HG03571 (cell line): Measurements from ENCODE around the gene FSIP1.

Experiments used
- ATAC-seq: cut with Tn5 transposase; IDR thresholded peaks from one replicate; pipeline ENCODE4 v1.9.1; 2021; ENCODE audit not compliant: unreplicated experiment

The FSIP1 gene

DNA sequence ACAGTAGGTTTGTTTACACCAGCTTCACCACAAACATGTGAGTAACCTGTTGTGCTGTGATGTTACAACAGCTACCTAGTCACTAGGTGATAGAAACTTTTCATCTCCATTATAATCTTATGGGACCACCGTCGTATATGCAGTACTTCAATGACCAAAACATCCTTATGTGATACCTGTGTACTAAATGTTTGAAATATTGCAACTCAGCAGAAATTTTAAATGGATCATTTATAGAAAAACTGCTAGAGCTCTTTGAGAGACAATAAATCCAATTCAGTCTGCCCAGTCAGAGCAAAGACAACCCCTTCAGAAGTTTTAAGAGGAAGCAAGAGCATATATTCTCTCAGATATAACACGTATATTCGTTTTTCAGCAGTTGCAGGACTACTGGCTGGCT, 128.3 kb downstream of the FSIP1 start:
- ATAC-seq = no peak

DNA sequence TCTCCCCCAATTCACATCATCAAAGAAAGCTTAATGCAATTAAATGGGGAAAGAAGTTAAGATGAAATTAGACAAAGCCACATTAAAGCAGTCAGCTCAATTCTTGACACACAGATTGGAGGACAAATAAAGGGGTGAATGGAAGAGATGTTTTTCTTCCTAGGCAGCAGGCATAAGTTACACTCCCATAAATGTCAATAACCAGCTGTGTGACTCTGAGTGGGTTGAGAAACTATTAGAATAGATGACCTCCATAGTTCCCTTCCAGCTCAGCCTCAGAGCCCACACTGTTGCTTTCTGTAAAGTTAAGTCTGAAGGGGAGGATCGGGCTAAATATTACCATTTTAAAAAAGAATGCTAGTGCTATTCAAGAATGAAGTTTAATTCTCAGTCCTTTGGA, 130.8 kb downstream of the FSIP1 start:
- ATAC-seq = no peak

DNA sequence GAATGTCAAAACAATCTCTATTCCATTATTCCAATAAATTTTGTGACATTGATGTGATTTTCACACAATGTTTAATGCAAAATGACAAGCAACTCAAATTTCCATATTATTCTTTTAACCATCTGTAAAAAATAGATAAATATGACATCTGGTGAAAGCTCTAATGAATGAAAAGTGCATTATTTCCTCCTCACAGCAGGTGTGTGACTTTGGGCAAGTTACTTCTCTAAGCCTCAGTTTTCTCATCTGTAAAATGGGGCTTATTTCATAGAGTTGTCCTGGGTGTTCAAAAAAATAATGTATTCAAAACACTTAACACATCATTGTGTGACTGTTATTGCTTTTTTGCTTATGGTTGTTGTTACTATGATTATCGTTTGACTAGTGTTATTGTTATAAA, 131.3 kb downstream of the FSIP1 start:
- ATAC-seq = no peak

DNA sequence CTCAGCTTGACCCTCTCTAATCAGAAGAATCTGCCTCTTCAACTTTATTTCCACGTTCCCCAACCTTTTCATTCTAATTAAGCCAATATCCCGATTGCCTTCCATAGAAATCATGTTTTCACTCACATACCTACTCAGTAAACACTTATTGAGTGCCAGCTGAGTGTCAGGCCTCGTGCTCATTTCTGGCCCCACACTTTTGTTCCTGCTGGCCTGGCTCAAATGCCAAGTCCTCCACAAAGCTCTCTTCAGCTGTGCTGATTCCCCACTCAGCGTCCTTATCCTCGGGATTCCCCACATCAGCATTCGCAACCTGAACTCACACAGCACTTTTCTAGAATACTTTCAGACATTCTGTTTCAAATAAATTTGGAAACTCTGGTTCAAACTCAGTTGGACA, 132.9 kb downstream of the FSIP1 start:
- ATAC-seq = no peak

DNA sequence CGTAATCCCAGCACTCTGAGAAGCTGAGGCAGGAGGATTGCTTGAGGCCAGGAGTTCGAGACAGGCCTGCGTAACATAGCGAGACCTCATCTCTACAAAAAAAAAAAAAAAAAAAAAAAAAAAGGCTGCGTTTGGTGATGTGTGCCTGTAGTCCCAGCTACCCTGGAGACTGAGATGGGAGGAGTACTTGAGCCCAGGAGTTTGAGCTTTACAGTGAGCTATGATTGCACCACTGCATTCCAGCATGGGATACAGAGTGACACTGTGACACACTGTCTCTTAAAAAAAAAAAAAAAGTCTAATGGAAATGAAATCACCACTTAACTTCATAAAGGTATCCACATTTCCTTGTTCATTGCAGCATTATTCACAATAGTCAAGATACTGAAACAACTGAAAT, 136.2 kb downstream of the FSIP1 start:
- no peak for ATAC-seq

DNA sequence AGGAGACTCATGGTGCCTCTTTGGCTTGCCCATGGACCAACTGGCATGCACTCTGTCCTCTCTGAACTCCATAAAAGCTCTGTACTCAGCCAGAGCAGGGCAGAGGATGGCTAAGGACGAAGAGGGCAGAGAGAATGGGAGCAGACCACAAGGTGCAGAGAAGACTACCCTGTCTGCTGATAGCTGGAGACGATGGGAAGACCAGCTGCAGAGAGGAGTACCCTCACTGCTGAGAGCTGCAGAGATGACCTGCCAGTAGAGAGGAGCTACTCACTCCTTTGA, 136.7 kb downstream of the FSIP1 start:
- no peak for ATAC-seq

DNA sequence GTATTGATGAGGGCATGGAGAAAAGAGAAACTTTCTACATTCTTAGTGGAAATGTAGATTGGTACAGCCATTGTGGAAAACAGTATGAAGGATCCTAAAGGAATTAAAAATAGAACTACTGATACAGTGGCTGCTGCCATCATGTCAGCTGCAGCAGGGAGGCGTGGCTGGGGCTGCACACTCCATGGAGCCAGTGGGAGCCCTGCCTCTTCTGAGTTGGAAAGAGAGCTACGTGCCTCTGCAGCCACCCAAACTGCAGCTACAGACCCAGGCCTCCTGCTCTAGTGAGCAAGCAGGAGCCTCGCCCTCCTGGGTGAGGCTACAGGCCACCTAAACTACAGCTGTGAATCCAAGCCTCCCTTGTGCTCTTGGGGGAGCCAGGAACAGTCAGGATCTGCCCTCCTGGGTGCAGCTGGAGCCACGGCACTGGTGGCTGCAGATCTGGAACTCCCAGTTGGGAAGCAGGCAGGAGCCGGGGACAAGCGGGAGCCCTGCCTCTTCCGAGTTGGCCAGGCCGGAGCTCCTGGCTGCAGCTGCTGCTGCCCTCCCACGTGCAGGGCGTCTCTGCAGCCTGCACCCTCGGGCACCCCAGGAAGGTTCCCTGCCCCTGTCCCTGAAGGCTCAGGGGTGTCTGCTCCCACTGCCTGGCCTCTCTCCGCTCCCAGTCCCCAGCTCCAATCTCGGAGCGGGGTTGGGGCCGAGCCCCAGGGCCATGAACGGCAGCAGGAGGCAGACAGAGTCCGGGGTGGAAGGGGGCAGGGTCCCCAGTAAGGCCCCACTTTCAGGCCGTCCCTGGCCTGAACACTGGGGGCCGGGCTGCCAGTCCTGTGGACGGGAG, 137.3 kb downstream of the FSIP1 start:
- no peak for ATAC-seq

DNA sequence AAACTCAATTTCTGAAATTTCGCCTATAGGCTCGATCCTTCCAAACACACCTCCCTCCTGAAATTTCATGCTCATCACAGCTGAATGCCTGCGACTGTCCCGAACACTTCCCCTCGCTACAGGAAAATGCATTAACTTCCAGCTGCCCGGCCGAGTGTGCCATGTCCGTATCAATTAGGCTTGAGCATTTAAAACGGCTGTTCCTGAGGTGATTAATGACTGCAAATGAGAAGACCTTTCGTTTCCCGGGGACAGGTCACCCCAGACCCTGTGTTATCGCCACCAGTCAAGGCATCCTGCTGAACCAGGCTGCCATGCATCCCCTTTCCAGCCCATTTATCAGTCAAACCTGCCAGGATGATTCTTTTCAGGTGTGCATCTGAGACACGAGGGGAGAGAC, 138.5 kb downstream of the FSIP1 start:
- no peak for ATAC-seq

DNA sequence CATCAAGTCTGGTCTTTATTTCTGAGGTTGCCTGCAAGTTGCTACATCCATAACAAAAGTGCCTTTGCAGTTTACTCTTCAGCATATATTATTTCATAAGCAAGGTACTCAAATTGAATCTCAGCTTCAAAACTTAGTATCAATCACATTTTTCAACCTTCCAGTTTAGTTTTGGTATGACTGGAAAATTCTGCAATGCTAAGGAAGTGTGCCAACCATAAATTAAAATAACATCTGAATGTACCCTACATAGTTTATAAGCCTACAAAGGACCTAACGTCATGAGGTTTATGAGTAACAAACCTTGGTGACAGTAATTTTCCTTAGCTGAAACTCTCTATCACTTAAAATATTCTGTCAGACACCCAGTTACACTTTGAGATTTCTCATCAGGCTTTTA, 138.9 kb downstream of the FSIP1 start:
- ATAC-seq = no peak

DNA sequence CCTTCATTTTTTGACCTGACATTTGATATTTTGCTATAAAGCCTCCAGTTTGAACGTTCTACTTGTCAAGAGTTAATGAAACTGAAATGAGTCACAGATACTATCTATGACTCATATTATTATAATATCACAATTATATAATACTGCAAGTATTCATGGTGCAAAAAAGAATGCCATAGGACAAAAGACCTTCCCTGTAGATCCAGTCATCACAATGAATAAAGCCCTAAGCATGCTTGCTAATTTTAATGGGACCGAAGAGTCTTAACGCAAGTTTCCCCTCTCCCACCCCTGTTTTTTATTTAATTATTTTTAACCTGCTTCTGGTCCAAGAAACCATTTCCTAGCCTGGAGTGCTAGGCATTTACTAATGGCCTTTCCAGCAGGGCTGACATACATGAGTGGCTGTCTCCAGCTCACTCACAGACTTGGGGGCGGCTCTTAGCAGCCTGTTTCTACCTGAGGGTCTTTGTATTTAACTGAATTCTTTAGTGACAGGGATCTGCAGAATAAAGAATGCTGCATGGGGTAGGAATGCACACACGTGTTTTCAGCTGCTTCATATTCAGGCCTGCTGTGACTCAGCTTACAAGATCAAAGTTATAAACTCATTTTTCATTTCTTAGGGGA, 140.5 kb downstream of the FSIP1 start:
- no peak for ATAC-seq

DNA sequence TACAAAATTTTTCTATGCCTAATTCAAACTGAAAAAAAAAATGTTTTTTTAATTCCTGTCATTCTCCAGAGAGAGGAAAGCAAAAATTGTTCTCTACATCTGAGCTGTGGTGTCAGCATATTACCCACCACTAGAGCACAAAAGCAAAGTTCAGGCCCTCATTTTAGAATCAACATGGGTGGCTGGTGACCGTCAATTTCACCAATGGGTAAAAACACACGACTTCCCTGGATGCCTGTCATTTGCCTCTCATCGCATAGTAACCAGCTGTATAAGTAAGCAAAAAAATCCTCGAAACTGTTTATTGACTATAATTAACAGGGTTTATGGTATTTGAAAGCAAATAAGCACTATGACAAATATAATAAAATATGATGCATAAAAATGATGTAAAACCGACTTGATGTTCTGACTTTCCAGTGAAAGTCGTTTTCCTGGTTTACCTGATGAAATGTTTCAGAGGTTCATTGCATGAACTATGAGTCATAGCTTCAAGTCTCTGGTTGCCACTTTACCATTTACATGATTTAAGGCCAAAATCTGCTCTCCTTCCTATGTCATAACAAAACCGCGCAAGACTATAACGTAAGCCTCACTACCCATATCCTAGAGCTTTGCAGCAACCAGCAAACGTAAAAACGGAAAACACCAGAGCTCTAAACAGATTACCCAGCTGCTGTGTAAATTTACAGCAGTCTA, 141.3 kb downstream of the FSIP1 start:
- no peak for ATAC-seq

DNA sequence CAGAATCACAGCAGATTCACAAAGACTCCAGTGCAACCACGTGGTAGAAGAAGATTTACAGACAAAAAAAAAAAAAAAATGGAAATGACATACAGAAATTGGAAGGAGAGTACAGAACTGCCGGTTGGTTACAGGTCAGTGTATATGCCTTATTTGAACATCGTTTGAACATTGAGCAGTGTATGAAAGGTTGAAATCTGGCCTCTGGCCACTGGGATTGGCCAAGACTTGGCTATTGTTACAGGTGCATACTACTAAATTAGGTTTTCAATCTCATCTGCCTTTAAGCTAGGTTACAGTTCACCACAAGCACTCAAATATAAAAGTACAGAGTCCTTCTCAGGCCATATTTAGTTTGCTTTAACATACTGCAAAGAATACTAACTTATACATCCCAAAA, 142.0 kb downstream of the FSIP1 start:
- no peak for ATAC-seq

DNA sequence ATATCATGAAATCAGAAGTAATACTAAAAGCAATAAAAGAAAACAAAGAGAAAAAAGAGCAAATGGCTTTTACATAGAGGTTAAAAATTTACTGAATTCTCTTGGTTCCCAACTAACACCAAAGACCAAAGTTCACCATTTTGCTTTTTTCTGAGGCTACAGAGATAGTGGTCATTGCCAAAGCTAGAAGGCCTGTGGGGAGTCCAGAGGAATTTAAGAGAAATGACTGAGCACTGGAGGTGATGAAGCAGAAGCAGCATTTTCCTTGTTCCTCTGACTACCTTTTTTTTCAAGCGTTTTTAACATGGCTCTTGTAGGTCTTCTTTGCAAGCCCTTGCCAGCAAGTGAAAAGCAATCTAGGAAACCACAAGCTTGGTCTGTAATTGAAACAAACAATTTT, 143.6 kb downstream of the FSIP1 start:
- ATAC-seq = no peak

DNA sequence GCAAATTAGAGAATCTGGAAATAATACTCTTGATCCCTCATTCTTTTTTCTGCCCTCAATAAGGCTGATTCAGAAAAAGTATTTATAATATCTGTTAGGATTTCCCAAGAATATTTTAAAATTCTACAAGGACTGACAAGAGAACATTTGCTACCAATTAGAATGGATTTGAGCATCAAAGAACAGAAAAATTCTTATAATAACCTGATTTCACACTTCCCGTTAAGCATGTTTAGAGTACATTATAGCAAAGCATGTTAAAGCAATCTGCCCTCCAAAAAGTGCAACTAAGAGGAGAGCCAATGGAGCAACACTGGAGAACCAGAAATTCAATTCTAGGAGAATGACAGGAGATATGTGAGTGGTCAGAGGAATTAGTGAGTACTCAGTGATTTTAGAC, 144.6 kb downstream of the FSIP1 start:
- no peak for ATAC-seq

DNA sequence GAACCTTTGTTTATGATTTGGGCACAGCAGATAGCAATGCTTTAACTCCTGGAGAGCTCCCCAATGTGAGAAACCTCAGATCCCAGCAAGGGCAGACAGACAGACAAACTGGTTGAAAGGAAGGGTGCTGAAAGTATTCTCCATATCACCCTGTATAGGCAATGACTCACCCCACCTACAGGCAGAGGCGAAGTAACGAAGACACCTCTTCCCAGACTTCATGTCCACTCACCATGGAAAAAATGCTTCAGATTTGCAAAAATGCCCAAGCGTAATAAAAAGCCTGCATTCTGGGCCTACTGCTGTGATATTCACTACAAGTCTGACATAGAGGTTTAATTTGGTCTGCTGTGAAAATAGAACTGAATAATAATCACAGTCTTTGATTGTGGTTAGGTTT, 151.3 kb downstream of the FSIP1 start:
- ATAC-seq = no peak

DNA sequence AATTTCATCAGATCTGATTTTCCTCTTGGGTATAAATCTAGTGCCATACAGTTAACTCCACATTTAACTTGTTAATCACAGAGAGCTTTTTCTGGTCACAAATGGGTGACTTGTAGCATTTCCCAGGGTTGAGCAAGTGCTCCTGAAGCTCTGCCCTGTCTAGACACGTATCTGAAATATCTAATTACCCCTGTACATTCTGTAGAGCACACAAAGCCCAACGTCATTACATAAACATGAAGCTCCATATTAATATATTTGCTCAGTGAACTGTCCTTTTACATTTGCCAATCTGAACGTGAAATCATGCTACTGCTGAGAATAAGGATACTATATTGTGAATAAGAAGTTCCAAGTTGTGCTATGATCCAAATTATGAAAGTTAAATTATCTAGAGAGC, 152.7 kb downstream of the FSIP1 start:
- ATAC-seq = no peak

DNA sequence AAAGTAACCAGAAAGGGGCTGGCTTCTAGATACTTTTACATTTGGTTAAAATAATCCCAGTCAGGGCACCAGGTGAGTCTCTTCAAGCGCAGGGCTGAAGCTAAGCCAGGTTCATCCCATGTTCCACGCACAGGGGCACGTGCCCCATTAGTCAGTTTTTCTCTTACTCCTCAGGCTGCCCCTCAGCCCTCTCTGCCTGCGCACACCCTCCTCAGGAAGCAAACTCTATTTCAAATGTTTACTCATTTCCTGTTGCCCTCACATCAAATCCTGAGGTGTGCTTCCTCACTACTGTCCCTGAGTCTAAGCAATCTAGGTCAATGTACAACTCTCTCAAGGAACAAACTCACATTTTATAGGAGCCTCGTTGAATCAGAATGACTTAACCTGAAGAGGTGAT, 153.3 kb downstream of the FSIP1 start:
- no peak for ATAC-seq

DNA sequence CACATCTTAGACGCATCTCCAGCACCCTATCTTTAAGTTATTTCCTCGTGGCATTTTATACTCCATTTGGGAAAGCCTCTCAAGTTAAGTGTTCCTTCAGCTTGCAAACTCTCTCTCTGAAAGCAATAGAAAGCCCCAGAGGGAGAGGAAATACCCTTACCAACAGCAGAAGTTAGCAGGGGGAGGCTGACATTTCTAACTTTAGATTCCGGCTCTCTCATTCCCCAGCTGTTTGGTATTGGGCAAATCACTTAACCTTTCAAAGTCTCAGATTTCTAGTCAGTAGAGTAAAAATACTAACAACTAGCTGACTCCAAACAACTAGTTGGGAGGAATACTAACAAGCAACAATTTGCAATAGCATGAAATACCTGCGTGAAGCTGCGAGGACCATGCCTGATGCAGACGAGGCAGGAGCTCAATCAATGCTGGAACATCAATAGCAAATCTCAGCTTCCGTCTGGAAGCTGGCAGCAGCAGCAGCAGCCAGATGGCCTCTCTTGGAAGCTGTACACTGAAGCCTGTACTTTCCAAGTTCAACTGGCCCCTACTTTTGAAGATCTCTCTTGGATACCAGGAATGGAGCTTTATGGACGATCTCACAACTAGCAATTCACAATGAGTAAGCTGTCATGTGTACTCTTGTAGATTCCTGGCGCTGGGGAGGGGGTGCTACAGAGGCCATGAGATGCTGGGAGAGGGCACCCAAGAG, 153.9 kb downstream of the FSIP1 start:
- no peak for ATAC-seq

DNA sequence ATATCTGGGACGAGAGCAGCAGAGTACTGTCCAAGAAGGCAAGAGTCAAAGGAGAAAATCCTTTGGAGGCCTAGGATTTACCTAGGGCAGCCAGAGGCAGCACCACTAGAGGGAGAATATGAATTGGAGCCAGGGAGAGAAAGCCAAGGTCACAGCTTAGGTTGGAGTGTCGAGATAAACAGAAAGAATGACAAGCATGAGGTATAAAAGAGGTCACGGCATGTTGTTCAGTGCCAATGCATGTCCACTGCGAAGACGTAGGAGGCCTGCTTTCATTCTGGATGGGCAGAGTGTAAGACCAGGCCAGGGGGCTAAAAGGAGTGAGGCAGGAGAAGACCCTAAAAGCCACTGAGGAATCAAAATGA, 154.5 kb downstream of the FSIP1 start:
- no peak for ATAC-seq

DNA sequence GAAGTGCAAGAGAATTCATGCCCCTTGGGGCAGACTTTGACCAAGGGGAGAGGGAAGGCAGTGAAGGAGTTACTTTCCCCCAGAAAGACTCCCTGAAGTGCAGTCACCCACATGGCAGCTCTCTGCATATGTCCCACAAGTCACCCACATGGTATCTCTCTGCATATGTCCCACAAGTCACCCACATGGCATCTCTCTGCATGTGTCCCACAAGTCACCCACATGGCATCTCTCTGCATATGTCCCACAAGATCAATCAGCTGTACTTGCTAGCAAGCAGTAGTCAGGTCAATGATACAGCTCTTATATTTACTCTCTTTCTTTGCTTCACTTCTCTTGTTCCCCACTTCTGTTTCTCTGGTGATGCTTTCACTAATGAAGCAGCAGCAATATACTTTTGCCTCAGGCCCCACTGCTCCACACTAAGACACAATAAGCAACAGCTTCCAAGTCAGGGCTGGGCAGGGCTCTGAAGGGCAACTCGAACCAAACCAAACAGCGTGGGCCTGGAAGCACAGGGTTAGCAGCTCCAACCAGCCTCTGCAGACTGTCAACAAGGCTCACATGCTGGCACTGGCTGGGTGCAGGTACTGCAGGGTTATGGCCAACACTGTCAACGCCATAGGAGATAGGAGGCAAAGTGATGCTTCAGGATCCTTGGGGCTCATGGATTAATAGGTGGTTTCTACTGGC, 155.0 kb downstream of the FSIP1 start:
- no peak for ATAC-seq

DNA sequence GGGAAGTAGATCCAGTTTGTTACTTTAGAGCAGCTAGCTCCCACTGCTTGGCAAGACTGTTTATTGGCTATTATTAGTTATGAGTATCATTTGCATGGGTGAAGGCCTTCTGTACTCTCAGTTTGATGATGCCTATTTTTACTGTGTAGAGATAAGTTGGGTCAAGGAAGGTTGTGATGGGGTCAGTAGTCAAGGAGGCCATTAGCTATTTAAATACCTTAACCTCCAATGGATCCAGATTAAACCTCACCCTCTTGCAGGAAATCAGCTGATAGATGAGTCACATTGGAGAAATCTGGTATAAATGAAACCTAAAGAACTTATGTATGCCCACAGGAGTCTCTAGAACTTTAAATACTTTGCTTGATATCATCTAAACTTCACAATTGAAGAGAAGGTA, 156.8 kb downstream of the FSIP1 start:
- ATAC-seq = no peak
